ENCODE data around the gene KLRC3.
"Not testable (repeated sequence)": the region's sequence is repeated elsewhere in the genome, so short reads cannot be mapped to it uniquely, and the experiment has no call there.

The KLRC3 gene

DNA sequence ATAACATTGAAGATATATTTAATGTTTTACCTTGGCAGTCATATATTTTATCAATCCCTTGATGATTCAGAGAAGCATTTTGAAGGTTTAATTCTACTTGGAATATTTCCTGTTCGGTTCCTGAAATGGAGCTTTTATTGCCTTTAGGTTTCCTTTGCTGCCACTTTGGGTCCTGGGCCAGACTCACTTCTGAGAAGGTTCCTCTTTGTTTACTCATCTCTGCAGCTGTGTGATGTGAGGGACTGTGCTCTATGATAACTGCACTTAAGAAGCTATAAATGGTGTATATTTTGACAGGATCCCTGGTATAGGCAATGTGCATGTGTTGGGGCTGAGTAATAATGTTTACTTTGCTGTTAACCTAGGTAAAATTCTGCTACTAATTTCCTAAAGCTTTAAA is at the start of gene KLRC3:
TSS of gene KLRC3 (minus strand) at position 262 of the 400 bp plus-strand sequence. CDS start at position 217, 45 bp downstream.
- DNase-seq, result not testable (repeated sequence)

DNA sequence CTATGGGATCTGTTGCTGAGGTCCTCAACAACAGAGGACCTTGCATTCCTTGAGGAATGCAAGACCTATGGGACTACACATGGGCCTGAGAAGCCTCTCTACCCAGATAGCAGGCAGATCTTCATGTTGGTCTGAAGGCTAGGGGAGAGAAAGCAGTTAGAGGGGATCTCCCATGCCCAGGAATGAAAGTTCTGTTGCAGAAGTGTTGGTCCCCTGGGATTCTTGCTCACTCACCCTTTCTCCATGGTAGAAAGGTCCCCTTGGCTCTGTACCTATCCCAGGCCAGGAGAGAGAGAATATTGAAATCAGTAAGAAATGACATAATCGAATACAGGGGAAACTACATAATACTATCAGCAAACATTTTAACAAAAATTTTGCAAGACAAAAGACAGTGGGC is 49.3 kb upstream of the KLRC3 start:
- DNase-seq, result no peak

DNA sequence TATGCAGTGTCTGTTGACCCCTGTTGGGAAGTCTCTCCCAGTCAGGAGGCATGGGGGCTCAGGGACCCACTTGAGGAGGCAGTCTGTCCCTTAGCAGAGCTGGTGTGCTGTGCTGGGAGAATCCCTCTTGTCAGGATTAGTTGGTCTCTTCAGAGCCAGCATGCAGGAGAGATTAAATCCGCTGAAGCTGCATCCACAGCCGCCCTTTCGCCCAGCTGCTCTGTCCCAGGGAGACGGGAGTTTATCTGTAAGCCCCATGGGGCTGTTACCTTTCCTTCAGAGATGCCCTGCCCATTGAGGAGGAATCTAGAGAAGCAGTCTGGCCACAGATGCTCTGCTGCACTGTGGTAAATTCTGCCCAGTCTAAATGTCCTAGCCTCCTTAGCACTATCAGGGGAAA is 45.9 kb upstream of the KLRC3 start:
- DNase-seq, result no peak

DNA sequence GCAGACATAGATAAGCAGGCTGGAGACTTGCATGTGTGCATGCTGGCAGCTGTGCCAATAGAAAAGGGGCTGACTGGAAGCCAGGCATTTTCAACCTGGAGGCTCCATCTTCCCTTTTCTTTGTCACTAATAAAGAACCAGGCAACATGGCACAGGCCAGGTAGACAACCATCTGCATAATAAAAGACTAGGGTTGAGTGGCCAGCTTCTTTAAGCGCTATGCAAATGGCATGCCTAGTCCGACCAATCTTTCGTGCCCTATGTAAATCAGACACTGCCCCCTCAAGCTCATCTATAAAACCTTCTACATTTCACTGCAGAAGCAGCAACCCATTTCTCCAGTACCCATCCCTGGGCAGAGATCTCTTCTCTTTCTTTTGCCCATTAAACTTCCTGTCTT is 37.4 kb upstream of the KLRC3 start:
- no peak for DNase-seq

DNA sequence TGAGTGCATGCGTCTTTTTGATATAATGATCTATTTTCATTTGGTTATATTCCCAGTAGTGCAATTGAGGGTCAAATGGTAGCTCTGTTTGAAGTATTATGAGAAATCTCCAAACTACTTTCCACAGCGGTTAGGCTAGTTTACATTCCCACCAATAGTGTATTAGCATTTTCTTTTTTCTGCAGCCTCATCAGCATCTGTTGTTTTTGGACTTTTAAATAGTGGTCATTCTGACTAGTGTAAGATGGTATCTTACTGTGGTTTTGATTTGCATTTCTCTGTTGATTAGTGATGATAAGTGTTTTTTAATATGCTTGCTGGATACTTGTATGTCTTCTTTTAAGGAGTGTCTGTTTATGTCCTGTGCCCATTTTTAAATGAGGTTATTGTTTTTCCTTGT is 36.5 kb upstream of the KLRC3 start:
- no peak for DNase-seq

DNA sequence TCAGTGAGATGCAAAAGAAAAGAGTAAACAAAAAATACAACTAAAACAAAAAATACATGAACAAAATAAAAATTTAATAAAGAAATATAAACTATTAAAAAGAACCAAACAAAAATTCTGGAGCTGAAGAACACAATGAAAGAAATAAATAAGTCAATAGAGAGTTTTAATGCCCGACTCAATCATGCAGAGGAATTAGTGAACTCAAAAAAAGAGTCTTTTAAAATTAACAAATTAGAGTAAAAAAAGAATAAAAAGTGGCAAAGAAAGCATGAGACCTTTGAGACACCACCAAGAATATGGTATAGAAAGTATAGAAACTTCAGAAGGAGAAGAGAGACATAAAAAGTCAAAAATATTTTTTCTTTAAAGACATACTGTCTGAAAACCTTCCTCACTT is 35.4 kb upstream of the KLRC3 start:
- no peak for DNase-seq

DNA sequence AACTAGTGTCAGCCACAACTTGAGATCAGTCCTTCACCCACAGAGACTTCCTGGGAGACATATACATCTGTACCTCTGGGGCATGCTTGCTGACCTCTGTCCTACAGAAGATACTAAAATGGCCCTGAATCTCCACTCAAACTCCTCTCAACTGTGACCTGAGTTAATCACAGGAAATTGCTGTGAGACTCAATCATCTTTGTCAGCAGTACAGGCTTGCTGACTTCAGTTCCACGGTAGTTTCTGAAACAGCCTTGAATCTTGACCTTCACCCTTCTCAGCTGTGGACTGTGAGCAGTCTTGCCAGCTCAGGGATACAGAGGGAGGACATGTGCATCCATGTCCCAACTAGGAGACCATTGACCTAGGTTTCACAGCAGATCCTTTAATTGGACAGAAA is 34.1 kb upstream of the KLRC3 start:
- DNase-seq, result no peak

DNA sequence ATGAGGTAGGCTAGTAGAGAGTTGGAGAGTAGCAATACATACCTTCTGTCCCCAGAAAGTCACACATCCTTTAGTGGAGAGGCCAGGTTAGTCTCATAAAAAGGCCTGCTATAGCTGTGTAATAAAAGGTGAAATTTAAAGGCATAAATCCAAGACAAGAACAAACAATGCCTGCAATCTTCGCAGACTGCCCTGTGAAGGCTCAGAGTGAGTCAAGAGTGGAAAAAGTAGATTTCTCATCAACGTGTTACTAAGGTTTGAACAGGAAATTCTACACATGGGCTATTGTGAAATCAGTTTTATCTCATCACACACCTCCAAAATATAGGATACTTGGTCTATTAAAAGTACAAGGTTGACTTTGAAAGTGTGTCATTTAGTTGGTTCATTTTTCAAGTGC is 32.8 kb upstream of the KLRC3 start, which contains the start of gene KLRC1:
TSS of gene KLRC1 (minus strand) at position 222 of the 400 bp plus-strand sequence. CDS start 2,221 bp downstream, outside the sequence.
- DNase-seq, result no peak

DNA sequence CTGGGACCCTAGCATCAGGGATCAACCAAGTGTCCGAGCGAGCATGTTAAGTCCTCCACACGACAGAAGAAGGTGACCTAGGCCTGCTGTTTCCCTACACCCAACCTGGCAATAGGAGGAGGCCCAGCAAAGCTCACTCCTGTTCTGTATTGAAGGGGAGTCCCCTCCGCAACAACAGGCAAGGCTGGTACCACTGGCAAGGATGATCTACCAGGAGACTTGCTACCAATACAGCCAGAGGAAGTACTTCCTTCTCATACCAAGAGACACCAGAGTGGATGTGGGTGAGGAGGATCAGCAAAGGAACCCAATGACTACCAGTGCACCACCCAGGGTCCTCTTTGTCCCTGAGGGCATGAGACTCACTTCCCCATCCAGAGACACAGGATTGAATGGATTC is 27.8 kb upstream of the KLRC3 start:
- DNase-seq, result no peak

DNA sequence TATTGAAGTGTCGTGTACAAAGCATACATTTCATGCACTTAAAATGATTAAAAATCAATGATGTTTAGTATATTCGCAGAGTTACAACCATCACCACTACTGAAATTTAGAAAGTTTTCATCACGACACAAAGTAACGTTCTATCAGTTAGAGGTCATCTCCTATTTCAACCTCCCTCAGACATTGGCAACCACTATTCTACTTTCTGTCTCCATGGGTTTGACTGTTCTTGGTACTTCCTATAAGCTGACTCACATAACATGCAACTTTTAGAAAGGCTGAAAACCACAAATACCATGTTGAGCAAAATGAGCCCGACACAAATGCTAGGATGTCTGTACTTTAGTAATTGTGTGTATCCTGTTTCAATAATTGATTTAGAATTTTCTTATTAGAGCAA is 25.7 kb upstream of the KLRC3 start:
- not testable (repeated sequence) for DNase-seq

DNA sequence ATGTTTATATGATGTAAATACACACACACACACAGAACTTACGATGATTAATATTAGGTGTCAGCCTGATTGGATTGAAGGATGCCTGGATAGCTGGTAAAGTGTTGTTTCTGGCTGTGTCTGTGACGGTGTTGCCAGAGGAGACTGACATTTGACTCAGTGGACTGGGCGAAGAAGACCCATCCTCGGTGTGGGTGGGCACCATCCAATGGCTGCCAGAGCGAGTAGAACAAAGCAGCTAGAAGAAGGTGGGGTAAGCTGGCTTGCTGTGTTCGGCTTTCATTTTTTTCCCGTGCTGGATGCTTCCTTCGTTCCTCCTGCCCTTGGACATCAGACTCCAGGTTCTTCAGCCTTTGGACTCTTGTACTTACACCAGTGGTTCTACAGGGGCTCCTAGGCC is 20.7 kb upstream of the KLRC3 start:
- DNase-seq, result not testable (repeated sequence)

DNA sequence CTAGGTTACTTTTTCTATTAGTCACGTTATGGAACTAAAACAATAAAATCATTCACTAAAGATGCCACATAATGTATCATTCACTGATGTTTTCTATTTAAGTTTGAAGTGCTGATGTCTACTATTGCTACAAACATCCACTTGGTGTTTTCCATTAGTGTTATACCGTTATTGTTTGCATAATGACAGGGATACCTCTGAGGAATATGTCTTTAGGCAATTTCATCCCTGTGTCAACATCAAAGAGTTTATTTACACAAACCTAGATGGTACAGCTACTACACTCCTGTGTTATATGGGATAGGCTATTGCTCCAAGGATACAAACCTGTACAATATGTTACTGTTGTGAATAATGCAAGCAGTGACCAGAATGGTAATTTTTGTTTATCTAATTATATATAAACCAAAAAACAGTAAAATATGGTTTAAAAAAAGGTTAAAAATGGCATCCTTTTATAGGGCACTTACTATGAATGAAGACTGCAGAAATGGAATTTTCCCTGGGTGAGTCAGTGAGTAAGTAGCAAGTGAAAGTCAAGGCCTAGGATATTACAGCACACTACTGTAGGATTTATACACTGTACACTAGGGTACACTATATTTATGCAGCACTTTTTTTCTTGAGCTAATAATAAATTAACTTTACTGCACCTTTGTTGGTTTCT is 19.3 kb upstream of the KLRC3 start:
- DNase-seq, result peak; percentile 61

DNA sequence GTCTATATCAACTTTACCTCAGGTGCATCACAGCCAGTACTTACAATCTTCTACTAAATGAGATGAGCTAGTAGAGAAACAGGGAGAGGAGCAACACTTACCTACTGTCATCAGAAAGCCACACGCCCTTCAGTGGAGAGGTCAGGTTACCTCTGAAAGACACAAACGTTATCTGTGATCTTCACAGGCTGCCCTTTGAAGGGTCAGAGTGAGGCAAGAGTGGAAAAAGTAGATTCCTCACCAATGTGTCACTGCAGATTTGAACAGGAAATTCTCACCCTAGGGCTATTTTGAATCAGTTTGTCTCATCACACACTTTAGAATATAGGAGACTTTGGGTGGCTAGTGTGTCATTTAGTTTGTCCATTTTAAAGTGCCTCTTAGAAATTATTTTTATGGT is 17.2 kb upstream of the KLRC3 start:
- DNase-seq, result not testable (repeated sequence)

DNA sequence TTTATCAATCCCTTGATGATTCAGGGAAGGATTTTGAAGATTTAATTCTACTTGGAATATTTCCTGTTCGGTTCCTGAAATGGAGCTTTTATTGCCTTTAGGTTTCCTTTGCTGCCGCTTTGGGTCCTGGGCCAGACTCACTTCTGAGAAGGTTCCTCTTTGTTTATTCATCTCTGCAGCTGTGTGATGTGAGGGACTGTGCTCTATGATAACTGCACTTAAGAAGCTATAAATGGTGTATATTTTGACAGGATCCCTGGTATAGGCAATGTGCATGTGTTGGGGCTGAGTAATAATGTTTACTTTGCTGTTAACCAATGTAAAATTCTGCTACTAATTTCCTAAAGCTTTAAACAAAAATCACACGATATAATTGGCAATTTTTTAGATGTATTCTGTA is 15.4 kb upstream of the KLRC3 start, which contains the start of gene KLRC2:
TSS of gene KLRC2 (minus strand) at position 195 of the 400 bp plus-strand sequence. CDS start at position 171, 24 bp downstream.
- DNase-seq, result not testable (repeated sequence)

DNA sequence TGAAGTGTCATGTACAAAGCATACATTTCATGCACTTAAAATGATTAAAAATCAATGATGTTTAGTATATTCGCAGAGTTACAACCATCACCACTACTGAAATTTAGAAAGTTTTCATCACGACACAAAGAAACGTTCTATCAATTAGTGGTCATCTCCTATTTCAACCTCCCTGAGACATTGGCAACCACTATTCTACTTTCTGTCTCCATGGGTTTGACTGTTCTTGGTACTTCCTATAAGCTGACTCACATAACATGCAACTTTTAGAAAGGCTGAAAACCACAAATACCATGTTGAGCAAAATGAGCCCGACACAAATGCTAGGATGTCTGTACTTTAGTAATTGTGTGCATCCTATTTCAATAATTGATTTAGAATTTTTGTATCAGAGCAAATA is 10.2 kb upstream of the KLRC3 start:
- not testable (repeated sequence) for DNase-seq

DNA sequence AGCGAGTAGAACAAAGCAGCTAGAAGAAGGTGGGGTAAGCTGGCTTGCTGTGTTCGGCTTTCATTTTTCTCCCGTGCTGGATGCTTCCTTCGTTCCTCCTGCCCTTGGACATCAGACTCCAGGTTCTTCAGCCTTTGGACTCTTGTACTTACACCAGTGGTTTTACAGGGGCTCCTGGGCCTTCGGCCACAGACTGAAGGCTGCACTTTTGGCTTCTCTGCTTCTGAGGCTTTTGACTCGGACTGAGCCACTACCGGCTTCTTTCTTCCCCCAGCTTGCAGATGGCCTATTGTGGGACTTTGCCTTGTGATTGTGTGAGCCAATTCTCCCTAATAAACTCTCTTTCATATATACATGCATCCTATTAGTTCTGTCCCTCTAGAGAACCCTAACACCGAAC is 5.5 kb upstream of the KLRC3 start:
- not testable (repeated sequence) for DNase-seq

DNA sequence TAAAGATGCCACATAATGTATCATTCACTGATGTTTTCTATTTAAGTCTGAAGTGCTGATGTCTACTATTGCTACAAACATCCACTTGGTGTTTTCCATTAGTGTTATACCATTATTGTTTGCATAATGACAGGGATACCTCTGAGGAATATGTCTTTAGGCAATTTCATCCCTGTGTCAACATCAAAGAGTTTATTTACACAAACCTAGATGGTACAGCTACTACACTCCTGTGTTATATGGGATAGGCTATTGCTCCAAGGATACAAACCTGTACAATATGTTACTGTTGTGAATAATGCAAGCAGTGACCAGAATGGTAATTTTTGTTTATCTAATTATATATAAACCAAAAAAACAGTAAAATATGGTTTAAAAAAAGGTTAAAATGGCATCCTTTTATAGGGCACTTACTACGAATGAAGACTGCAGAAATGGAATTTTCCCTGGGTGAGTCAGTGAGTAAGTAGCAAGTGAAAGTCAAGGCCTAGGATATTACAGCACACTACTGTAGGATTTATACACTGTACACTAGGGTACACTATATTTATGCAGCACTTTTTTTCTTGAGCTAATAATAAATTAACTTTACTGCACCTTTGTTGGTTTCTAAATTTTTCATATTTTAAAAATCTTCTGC is 4.0 kb upstream of the KLRC3 start:
- DNase-seq, result not testable (repeated sequence)

DNA sequence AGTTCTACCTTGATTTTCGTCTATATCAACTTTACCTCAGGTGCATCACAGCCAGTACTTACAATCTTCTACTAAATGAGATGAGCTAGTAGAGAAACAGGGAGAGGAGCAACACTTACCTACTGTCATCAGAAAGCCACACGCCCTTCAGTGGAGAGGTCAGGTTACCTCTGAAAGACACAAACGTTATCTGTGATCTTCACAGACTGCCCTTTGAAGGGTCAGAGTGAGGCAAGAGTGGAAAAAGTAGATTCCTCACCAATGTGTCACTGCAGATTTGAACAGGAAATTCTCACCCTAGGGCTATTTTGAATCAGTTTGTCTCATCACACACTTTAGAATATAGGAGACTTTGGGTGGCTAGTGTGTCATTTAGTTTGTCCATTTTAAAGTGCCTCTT is 1.8 kb upstream of the KLRC3 start:
- not testable (repeated sequence) for DNase-seq

DNA sequence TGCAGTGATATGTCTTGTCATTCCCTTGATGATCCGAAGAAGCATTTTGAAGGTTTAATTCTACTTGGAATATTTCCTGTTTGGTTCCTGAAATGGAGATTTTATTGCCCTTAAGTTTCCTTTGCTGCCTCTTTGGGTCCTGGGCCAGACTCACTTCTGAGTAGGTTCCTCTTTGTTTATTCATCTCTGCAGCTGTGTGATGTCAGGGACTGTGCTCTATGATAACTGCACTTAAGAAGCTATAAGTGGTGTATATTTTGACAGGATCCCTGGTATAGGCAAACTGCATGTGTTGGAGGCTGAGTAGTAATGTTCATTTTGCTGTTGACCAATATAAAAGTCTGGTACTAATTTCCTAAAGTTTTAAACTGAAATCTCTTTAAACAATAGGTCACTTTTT is 11.0 kb downstream of the KLRC3 start, which contains the start of gene KLRC4:
TSS of gene KLRC4 (minus strand) at position 366 of the 400 bp plus-strand sequence. CDS start at position 184, 182 bp downstream.
- DNase-seq, result no peak

DNA sequence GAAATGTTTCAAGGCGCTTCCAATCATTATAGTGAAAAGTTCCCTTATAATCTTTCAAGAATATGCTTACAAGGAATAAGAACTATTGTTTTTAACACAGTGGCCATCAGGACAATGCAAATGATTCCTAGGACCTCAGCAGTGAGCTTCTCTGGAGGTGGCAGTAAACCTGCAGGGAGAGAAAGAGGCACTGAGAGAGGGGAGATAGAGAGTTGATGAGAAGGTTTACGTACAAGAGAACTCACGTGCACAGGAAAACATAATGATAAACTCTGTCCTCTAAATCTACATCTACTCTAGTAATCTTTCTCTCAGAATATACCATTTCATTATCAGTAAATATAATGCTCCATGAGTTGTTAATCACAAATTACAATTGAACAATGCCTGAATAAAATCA is 11.6 kb downstream of the KLRC3 start:
- no peak for DNase-seq

DNA sequence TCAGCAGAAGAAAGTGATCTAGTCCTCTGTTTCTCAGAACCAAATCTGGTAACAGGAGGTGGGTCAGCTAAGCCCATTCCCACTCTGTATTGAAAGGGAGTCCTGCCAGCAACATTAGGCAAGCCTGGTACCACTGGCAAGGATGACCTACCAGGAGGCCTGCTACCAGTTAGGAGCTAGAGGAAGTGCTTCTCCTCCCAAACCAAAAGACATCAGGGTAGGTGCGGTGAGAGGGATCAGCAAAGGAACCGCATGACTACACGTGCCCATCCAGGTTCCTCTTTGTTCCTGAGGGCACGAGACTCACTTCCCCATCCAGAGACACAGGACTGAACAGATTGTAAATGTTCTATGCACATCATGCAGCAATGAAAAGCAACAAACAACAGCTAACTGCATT is 13.7 kb downstream of the KLRC3 start:
- DNase-seq, result no peak

DNA sequence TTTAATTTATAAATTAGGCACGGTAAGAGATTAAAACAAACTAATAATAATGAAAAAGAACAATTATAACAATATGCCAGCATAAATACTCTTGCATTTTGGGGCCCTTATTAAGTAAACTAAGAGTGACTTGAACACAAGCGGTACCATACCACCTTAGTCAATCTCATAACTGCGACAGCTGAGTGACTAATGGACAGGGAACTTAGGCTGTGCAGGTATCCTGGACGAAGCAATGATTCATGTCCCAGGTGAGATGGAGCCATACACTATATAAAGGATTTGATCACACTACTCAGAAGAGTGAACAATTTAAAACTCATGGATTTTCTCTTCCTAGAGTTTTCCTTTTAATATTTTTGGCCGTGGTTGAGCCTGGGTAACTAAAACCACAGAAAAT is 15.1 kb downstream of the KLRC3 start:
- no peak for DNase-seq

DNA sequence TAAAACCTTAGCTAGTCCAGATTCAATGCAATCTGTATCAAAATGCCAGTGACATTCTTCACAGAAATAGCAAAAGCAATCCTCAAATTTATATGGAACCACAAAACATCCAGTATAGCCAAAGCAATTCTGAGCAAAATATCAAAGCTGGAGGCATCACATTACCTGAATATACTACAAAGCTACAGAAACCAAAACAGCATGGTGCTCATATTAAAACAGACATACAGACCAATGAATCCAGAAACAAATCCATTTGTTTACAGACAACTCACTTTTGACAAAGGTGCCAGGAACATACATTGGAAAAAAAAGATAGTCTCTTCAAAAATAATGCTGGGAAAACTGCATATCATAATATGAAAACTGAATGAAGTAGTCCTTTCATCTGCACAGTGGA is 15.6 kb downstream of the KLRC3 start:
- DNase-seq, result no peak

DNA sequence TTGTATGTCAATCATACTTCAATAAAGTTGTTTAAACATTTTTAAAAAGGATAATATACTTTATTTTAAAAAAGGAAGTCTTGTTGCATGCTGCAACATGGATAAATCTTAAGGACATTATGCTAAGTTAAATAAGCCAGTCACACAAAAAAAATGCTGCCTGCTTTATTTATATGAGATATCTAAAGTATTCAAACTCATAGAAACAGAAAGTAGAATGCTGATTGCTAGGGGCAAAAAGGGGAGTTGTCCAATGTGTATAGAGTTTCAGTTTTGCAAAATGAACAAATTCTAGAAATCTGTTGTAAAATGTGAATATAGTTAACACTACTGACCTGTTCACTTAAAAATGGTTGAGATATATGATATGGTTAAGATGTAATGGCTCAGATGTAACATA is 19.6 kb downstream of the KLRC3 start:
- DNase-seq, result no peak
